ENCODE measurements around the gene DSTYK.

DNA sequence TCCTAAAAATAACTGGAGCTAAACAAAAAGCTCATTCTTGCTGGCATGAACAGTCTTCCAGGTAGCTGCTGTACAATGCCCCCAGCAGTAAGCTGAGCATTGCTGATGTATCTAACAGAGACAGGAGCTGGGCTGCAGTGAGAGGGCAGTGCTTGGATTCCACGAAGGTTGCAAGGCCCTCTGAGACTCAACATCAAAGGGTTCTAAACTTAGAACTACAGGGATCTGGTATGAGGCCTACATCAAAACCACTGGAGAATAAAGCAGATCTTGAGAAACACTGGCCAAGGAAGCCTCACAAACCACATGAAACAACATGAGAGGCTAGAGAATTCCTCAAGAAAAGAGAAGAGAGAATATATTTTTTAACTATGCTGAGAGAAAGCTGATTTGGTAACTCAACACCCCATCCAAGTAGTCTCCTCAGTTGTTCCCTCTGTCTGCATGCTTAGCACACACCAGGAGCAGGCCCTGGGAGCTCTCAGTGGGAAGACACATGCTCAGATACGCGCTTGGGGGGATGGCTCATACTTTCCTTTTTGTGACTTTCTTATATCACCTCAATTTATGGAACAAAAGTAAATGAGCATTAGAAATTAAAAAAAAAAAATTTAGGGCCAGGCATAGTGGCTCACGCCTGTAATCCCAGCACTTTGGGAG lies 27.7 kb downstream of the DSTYK start:
- TF ChIP-seq POLR2A (IDR thresholded peaks at IDR 0.05; ENCODE audit: low read length) (no peak), GATA1 (IDR thresholded peaks at IDR 0.05; ENCODE audit: low read depth, low read length) (no peak)
